ENCODE measurements around the gene EFNB3.

EFNB3 gene

DNA sequence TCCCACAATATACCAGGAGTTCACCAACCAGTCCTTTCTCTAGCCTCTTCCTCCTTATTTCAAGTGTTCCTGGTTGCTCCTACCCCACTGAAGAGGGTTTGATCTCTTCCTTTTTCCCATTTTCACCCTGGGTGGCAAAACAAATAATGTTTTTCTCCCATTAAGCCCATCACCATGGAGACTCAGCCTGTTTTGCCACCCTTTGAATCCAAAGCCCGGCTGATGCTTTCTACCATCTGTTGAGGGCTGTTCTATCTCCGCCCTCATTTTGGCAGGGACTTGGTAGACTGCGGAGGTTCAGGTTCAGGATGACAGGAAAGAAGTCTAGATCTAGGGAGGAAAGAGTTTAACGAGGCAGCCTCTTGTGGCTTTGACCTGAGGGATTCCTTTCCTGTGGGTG lies 15.1 kb downstream of the EFNB3 start:
- no peak for FAIRE-seq

- no peak for FAIRE-seq
Observed at GRCh38 chr17:7721612-7722011, 16.6 kb downstream of the EFNB3 start.

DNA sequence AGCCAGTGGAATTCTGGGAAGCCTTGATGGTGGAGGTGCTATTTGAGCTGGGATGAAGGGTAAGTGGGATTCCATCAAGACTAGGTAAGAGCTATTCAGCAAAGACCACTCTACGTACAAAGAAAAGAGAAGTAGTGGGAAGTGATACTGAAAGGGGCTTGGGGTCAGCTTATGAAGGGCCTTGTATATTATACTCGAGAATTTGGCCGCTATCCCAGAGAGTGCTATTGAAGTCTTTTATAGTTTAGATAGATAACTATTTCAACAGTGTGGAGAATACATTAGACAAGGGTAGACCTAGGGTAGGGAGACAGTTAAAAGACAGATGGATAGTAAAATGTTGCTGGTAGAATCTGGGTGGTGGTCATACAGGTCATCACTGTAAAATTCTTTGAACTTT lies 22.9 kb downstream of the EFNB3 start:
- no peak for FAIRE-seq

GRCh38 chr17:7729816-7730215 lies 24.8 kb downstream of the EFNB3 start:
- no peak for FAIRE-seq

GRCh38 chr17:7732981-7733539 lies 28.1 kb downstream of the EFNB3 start:
- no peak for FAIRE-seq

DNA sequence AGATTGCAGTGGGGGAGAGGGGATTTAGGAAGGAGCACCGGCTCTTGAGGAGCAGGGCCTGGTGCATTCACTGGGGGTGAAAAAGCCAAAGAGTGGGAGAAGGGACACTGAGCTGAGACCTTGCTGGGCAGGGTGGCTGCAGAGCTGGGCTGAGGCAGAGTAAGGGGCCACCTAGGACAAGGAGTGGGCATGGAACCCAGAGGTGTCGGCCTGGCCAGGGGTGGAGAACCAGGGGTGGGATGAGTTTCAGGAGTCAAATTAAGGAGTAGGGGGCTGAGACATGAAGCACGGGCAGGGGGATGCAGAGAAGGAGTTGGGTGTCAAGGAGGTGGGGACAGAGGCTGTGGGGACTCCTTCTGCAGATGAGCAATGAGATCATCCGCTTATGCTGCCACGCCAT lies 32.6 kb downstream of the EFNB3 start:
- FAIRE-seq = no peak

GRCh38 chr17:7739746-7740145 lies 34.7 kb downstream of the EFNB3 start:
- no peak for FAIRE-seq

- no peak for FAIRE-seq
Observed at GRCh38 chr17:7740481-7741001, 35.5 kb downstream of the EFNB3 start.

GRCh38 chr17:7742729-7743128 lies 37.7 kb downstream of the EFNB3 start:
- no peak for FAIRE-seq

DNA sequence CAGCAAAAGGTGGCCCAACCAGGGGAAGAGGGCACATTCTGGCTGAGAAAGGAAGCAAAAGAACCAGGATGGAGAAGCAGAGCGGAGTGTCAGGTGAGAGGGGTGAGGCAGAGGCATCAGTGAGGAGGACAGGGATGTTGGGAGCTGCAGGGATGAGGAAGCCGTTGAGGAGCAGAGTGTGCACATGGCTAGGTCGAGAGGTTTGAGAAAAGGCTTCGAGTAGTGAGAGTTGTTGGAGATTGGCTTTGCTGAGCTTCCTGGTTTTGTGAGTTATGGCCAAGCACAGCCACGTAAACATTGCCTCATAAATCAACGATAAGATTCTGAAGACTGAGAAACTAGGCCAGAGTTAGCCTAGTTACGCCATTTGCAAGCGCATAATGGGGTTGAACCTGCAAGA lies 39.4 kb downstream of the EFNB3 start:
- FAIRE-seq = no peak

DNA sequence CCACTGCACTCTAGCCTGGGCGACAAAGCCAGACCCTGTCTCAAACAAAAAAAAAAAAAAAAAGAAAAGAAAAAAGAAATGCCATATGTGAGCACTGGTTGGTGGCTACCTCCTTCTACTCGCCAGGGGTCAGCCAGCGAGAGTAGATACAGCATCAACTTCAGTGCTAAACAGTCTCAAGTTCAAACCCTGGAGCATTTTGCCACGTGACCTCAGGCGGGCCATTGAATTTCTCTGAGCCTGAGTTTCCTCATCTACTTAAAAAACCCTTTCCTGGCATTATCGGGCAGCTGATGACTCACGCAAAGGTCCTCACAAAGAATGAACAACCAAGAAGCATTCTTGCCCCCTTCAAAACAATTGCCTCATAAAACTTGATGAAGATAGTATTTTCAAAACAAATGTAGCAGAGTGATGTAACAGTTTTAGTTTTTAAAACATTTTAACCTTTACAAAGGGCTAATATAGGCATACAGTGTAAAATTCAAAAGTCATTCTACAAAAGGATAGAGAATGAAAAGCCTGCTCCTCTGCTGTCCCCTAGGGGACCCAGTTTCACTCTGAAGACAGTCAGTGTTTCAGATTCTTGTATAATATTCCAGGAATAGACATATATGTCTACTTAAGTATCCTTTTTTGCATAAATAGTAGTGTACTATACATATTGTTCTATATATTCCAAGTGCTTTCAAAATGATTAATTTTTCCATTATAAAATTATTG lies 40.9 kb downstream of the EFNB3 start:
- FAIRE-seq = no peak

DNA sequence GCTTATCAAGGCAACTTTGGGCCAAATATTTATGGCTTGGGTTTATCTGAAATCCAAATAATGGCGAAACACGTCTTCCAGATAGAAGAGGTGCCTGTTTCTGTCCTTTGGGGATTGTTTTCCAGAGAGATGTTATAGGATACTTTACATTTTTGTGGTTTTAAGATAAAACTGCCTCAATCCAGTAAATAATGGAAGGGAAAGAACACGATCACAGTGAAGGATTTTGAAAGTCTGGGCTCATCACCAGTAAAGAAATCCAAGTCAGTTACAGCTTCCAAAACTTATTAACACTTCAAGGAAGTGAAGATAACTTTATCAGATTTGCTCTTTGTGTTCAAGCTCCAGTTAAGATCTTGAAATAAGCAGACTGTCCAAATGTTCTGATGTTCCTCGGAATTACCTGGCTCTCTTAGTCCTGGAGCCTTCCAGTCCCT lies 42.7 kb downstream of the EFNB3 start:
- FAIRE-seq = no peak

- FAIRE-seq = no peak
Observed at GRCh38 chr17:7748076-7748775, 43.2 kb downstream of the EFNB3 start.

GRCh38 chr17:7750321-7750821 lies 45.4 kb downstream of the EFNB3 start:
- FAIRE-seq = no peak

DNA sequence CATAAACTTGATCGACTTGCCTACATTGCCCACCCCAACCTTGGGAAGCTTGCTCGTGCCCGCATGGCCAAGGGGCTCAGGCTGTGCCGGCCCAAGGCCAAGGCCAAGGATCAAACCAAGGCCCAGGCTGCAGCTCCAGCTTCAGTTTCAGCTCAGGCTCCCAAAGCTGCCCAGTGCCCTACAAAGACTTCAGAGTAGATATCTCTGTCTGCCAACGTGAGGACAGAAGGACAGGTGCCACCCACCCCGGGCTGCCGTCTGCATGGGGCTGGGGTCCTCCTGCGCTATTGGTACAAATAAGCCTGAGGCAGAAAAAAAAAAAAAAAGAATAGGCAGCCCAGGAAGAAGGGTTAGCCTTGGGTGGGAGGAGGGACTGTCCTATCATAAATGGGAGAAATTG lies 49.7 kb downstream of the EFNB3 start:
- no peak for FAIRE-seq

GRCh38 chr17:7755095-7755890 lies 50.3 kb downstream of the EFNB3 start:
- no peak for FAIRE-seq

GRCh38 chr17:7756968-7757367 lies 52.0 kb downstream of the EFNB3 start:
- no peak for FAIRE-seq

All from endometrium (tissue), 2 donors.